ENCODE results near the gene DZIP1L.
A peak's percentile ranks its signal among the peaks of the same experiment; 100 is the strongest.

DNA sequence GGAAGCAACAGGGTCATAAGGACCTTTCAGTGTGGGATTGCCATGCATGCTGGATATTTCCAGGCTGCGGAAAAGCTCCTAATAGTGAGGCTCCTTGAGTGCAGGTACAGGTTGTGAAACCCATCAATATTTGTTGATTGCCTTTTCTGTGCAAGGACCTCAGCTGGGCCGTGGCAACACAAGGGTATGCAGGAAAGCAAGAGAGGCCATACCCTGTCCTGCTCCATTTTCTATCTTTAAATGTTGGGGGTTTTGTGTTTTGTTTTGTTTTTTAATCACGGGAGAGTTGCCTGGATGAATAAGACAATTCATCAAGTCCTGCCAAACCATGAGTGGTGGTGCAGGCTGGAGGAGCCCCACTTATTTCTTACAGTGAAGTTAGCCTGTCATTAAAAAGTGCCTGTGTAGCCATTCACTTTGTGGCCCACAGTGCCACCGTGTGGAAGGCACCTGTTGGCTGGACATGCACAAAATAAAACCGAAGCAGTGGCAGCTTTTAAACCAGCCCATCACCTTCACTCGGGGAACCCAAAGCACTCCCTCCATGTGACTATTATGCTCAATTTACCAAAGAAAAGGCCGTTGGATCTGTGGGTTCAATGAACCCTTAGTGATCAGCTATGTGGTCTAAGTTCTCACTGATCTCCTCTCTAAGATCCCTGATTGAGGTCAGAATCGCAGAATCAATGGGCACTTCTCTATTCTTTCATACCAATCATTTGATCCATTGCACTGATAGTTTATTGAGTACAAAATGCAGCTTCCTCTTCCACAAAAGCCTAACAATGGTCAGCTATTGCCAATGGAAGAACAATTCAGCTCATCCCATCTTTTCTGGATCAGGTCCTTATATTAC, 63.2 kb downstream of the DZIP1L start:
- TF ChIP-seq, protein P1, sequence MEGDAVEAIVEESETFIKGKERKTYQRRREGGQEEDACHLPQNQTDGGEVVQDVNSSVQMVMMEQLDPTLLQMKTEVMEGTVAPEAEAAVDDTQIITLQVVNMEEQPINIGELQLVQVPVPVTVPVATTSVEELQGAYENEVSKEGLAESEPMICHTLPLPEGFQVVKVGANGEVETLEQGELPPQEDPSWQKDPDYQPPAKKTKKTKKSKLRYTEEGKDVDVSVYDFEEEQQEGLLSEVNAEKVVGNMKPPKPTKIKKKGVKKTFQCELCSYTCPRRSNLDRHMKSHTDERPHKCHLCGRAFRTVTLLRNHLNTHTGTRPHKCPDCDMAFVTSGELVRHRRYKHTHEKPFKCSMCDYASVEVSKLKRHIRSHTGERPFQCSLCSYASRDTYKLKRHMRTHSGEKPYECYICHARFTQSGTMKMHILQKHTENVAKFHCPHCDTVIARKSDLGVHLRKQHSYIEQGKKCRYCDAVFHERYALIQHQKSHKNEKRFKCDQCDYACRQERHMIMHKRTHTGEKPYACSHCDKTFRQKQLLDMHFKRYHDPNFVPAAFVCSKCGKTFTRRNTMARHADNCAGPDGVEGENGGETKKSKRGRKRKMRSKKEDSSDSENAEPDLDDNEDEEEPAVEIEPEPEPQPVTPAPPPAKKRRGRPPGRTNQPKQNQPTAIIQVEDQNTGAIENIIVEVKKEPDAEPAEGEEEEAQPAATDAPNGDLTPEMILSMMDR (IDR thresholded peaks at IDR 0.05) = peak in 1 of 3 donors; percentile 31
- TF ChIP-seq POLR2AphosphoS5 (IDR thresholded peaks at IDR 0.05) = no peak
- no peak for TF ChIP-seq POLR2A (IDR thresholded peaks at IDR 0.05)
